ENCODE results near the gene HTR4. TPM values are rescaled to one million over a fixed set of nuclear protein-coding genes. Genes with fewer than 3 reads are reported as not detected.
"Not testable (repeated sequence)": the region's sequence is repeated elsewhere in the genome, so short reads cannot be mapped to it uniquely, and the experiment has no call there.

Gene HTR4
- total RNA-seq, 2 donors from 2014 or later: not detected

DNA sequence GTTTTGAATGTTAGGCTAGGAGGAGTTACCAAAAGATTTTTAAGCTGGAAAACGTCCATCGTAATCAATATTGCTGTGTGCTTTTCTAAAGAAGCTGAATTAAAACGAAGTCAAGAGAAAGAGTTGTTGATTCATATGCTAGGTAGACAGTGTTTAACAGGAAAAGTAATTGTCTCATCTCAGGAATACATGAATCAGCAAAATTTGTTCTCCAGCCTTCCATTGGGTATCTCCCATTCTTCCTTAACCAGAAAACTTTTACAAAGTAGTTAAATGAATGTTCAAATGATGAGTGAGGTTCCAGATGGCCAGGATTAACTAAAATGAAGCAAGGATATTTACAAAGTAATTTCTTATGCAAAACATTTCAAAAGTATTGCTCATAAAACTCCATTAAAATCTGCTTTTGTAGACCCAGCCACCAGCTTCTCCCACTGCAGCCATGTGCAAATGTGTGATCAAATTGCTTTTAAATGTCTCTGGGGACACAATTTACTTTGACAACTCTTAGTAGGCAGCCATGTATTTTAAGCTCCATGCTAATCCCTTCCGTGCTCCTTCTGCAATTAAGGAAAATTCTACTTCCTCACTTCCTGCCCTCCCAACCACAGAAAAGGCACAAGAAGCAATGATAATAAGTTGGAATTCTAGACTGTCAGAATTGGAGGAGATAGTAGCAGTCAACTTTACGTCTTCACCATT lies 121.2 kb downstream of the HTR4 start:
- Histone ChIP-seq H3K4me1 (no peaks in the 10 kb centered on the region), H3K4me3 (no peak overlapping the region), H3K27ac (no peak overlapping the region), H3K9me3 (peaks cover 0 to 16% (median 0%) of the 10 kb centered on the region in 3 donors), H3K27me3 (no peaks in the 10 kb centered on the region), H3K36me3 (replicated peaks in 1 of 2; ENCODE audit: insufficient read depth in 1 of 2, low read depth in 2 of 2) (no peaks in the 10 kb centered on the region)
- TF ChIP-seq CTCF (IDR thresholded peaks at IDR 0.05): no peak
- no peak for DNase-seq
- WGBS, 2 donors: 58 to 65% methylated on average over 5 of the region's 5 CpGs
- no peak for ATAC-seq
- intact Hi-C loops (cut with DNase I): no loop called here

GRCh38 chr5:148529450-148529849 lies 124.9 kb downstream of the HTR4 start:
- H3K27ac ChIP-seq; H3K36me3 ChIP-seq (replicated peaks in 1 of 2; ENCODE audit: insufficient read depth in 1 of 2, low read depth in 2 of 2); H3K27me3 ChIP-seq; ATAC-seq; intact Hi-C loops (cut with DNase I); DNase-seq; H3K4me1 ChIP-seq; H3K4me3 ChIP-seq: not testable (repeated sequence)
- 80 to 95% methylated on average over 2 of the region's 2 CpGs for WGBS, 2 donors
- peaks cover 0 to 16% (median 0%) of the 10 kb centered on the region in 3 donors for H3K9me3 ChIP-seq

- 64 to 71% methylated on average over 5 of the region's 5 CpGs for WGBS, 2 donors
- intact Hi-C loops (cut with DNase I): no loop called here
- H3K36me3 ChIP-seq (replicated peaks in 1 of 2; ENCODE audit: insufficient read depth in 1 of 2, low read depth in 2 of 2): no peaks in the 10 kb centered on the region
- H3K9me3 ChIP-seq: peaks cover 0 to 9% (median 0%) of the 10 kb centered on the region in 3 donors
- DNase-seq (no peak), ATAC-seq (no peak)
- H3K27ac ChIP-seq: no peak overlapping the region
- no peaks in the 10 kb centered on the region for H3K4me1 ChIP-seq
- TF ChIP-seq CTCF (IDR thresholded peaks at IDR 0.05): no peak
- no peak for TF ChIP-seq POLR2A (IDR thresholded peaks at IDR 0.05)
- no peak overlapping the region for H3K4me3 ChIP-seq
- no peaks in the 10 kb centered on the region for H3K27me3 ChIP-seq
Measured at GRCh38 chr5:148524721-148525120, 129.6 kb downstream of the HTR4 start.

DNA sequence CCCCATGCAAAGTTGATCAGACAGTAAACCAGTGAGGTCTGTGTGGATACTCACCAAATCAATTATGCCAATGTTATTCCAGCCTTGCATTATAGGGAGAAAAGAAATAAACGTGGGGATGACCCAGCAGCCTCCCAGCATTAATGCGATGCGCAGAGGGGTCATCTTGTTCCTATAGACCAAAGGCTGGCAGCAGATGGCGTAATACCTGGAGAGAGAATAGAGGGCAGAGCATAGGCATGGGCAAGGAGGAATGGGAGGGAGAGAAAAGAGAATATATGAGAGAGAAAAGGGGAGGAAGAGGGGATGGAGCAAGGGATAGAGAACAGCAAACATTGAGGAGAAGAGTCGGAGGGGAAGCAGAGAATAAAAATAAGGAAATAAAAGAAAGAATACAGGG lies 131.2 kb downstream of the HTR4 start:
- Histone ChIP-seq H3K27ac (no peak overlapping the region), H3K9me3 (no peaks in the 10 kb centered on the region), H3K4me1 (no peaks in the 10 kb centered on the region), H3K36me3 (replicated peaks in 1 of 2; ENCODE audit: insufficient read depth in 1 of 2, low read depth in 2 of 2) (no peaks in the 10 kb centered on the region), H3K4me3 (no peak overlapping the region), H3K27me3 (no peaks in the 10 kb centered on the region)
- DNase-seq (peak in 3 of 4 donors; percentile 9 to 28 (median 16)), ATAC-seq (no peak)
- intact Hi-C loops (cut with DNase I): no loop called here
- TF ChIP-seq POLR2A (IDR thresholded peaks at IDR 0.05) (no peak), CTCF (IDR thresholded peaks at IDR 0.05) (peak in 3 of 7 experiments; percentile 19 to 36 (median 20))
- WGBS, 2 donors: 57% methylated on average over 5 of the region's 5 CpGs

- TF ChIP-seq CTCF (IDR thresholded peaks at IDR 0.05) (no peak), POLR2A (IDR thresholded peaks at IDR 0.05) (no peak)
- ATAC-seq: no peak
- Histone ChIP-seq H3K27ac (no peak overlapping the region), H3K27me3 (no peaks in the 10 kb centered on the region), H3K9me3 (no peaks in the 10 kb centered on the region), H3K36me3 (replicated peaks in 1 of 2; ENCODE audit: insufficient read depth in 1 of 2, low read depth in 2 of 2) (no peaks in the 10 kb centered on the region), H3K4me1 (no peaks in the 10 kb centered on the region), H3K4me3 (no peak overlapping the region)
- 27 to 46% methylated on average over 2 of the region's 2 CpGs for WGBS, 2 donors
- intact Hi-C loops (cut with DNase I): no loop called here
- no peak for DNase-seq
Measured at GRCh38 chr5:148515460-148515859, 138.9 kb downstream of the HTR4 start.

Data from body of pancreas (tissue), 4 donors.